H9 (cell line): ENCODE results near the gene SUN2. TPM values are rescaled to one million over a fixed set of nuclear protein-coding genes. Genes with fewer than 3 reads are reported as not detected.
A peak's percentile ranks its signal among the peaks of the same experiment; 100 is the strongest.

Experiments
- DNase-seq: peaks from one replicate; pipeline ENCODE4 v3.0.0-alpha.2; 2017
- H2AFZ ChIP-seq: one replicate; pipeline ENCODE4 v1.6.1; 2013; ENCODE audit warnings: mild to moderate bottlenecking, low read length, control low read depth, moderate library complexity
- H2AK5ac ChIP-seq: 2 replicates; pipeline ENCODE4 v1.6.1; 2013; ENCODE audit warnings: low read length, control low read depth, mixed read lengths; ENCODE audit not compliant: insufficient read length
- H2BK120ac ChIP-seq: one replicate; pipeline ENCODE4 v1.6.1; 2013; ENCODE audit warnings: low read depth, mild to moderate bottlenecking, low read length, control low read depth, inconsistent platforms; ENCODE audit not compliant: poor library complexity, severe bottlenecking
- H2BK12ac ChIP-seq: 2 replicates; pipeline ENCODE4 v1.6.1; 2013; ENCODE audit warnings: low read length, control low read depth, mixed read lengths, low read depth; ENCODE audit not compliant: insufficient read length
- H2BK15ac ChIP-seq: 2 replicates; pipeline ENCODE4 v1.6.1; 2013; ENCODE audit warnings: low read depth, low read length, control low read depth
- H2BK20ac ChIP-seq: one replicate; pipeline ENCODE4 v1.6.1; 2013; ENCODE audit warnings: low read depth, mild to moderate bottlenecking, low read length, control low read depth, inconsistent platforms; ENCODE audit not compliant: poor library complexity, severe bottlenecking
- H2BK5ac ChIP-seq: 2 replicates; pipeline ENCODE4 v1.6.1; 2013; ENCODE audit warnings: low read length, control low read depth, mixed read lengths; ENCODE audit not compliant: insufficient read length
- H3K14ac ChIP-seq: 2 replicates; pipeline ENCODE4 v1.6.1; 2013; ENCODE audit warnings: low read length, control low read depth; ENCODE audit not compliant: insufficient read depth
- H3K18ac ChIP-seq: 2 replicates; pipeline ENCODE4 v1.6.1; 2013; ENCODE audit warnings: low read depth, mild to moderate bottlenecking, mixed read lengths, low read length, control low read depth; ENCODE audit not compliant: insufficient read length
- H3K23ac ChIP-seq: 2 replicates; pipeline ENCODE4 v1.6.1; 2013; ENCODE audit warnings: low read length, control low read depth, mixed read lengths, low read depth; ENCODE audit not compliant: insufficient read length
- H3K23me2 ChIP-seq: 2 replicates; pipeline ENCODE4 v1.6.1; 2013; ENCODE audit warnings: low read depth, mild to moderate bottlenecking, mixed read lengths, low read length, control low read depth; ENCODE audit not compliant: insufficient read length, poor library complexity, severe bottlenecking
- H3K27ac ChIP-seq: 2 replicates; pipeline ENCODE4 v1.5.1; 2013; ENCODE audit warnings: low read length, control low read depth, mixed read lengths, low read depth; ENCODE audit not compliant: insufficient read length
- H3K27me3 ChIP-seq: 2 replicates; pipeline ENCODE4 v1.6.1; 2013; ENCODE audit warnings: low read length, control low read depth, inconsistent platforms; ENCODE audit not compliant: insufficient read depth
- H3K4ac ChIP-seq: 2 replicates; pipeline ENCODE4 v1.6.1; 2013; ENCODE audit warnings: low read depth, mild to moderate bottlenecking, control low read depth, inconsistent platforms, low read length, moderate library complexity
- H3K4me1 ChIP-seq: 2 replicates; pipeline ENCODE4 v1.6.1; 2013; ENCODE audit warnings: low read length, control low read depth, inconsistent platforms; ENCODE audit not compliant: insufficient read depth
- H3K4me2 ChIP-seq: 2 replicates; pipeline ENCODE4 v1.6.1; 2013; ENCODE audit warnings: low read length, control low read depth, mixed read lengths; ENCODE audit not compliant: insufficient read length, insufficient read depth
- H3K56ac ChIP-seq: 2 replicates; pipeline ENCODE4 v1.6.1; 2013; ENCODE audit warnings: low read depth, mild to moderate bottlenecking, mixed read lengths, low read length, control low read depth; ENCODE audit not compliant: insufficient read length
- H3K79me1 ChIP-seq: 2 replicates; pipeline ENCODE4 v1.6.1; 2013; ENCODE audit warnings: low read depth, mild to moderate bottlenecking, moderate library complexity, low read length, control low read depth, inconsistent platforms; ENCODE audit not compliant: insufficient read depth, poor library complexity, severe bottlenecking
- H3K79me2 ChIP-seq: 2 replicates; pipeline ENCODE4 v1.6.1; 2013; ENCODE audit warnings: low read length, control low read depth, inconsistent platforms; ENCODE audit not compliant: insufficient read depth
- H3K9ac ChIP-seq: 2 replicates; pipeline ENCODE4 v1.6.1; 2013; ENCODE audit warnings: low read length, control low read depth, mixed read lengths; ENCODE audit not compliant: insufficient read length; ENCODE audit errors: extremely low read depth
- H3K9me3 ChIP-seq: one replicate; pipeline ENCODE4 v1.6.1; 2013; ENCODE audit warnings: low read depth, low read length, inconsistent platforms; ENCODE audit not compliant: control insufficient read depth
- H3T11ph ChIP-seq: one replicate; pipeline ENCODE4 v1.6.1; 2013; ENCODE audit warnings: mild to moderate bottlenecking, low read length, control low read depth, inconsistent platforms
- H4K20me1 ChIP-seq: one replicate; pipeline ENCODE4 v1.6.1; 2013; ENCODE audit not compliant: control insufficient read depth, insufficient read length, insufficient read depth
- H4K5ac ChIP-seq: 2 replicates; pipeline ENCODE4 v1.6.1; 2013; ENCODE audit warnings: low read depth, mild to moderate bottlenecking, mixed read lengths, low read length, control low read depth; ENCODE audit not compliant: insufficient read length
- H4K8ac ChIP-seq: replicated peaks from 2 replicates; pipeline ENCODE4 v1.6.1; 2013; ENCODE audit warnings: low read length, control low read depth, mixed read lengths, low read depth; ENCODE audit not compliant: insufficient read length
- H4K91ac ChIP-seq: 2 replicates; pipeline ENCODE4 v1.6.1; 2013; ENCODE audit warnings: low read depth, mild to moderate bottlenecking, moderate library complexity, mixed read lengths, low read length, control low read depth; ENCODE audit not compliant: insufficient read length
- H3K27ac Mint-ChIP-seq, 3 experiments: 2 replicates in 2 of 3; 3 replicates in 1 of 3; pipeline ENCODE4 v1.8.0; 2020 to 2021; ENCODE audit warnings: mixed read lengths in 3 of 3, mild to moderate bottlenecking in 1 of 3, moderate library complexity in 1 of 3
- H3K27me3 Mint-ChIP-seq: 2 replicates; pipeline ENCODE4 v1.8.0; 2021; ENCODE audit warnings: low read depth, mild to moderate bottlenecking, moderate library complexity, mixed read lengths
- H3K36me3 Mint-ChIP-seq, 3 experiments: 2 replicates in 2 of 3; 3 replicates in 1 of 3; pipeline ENCODE4 v1.8.0; 2020 to 2021; ENCODE audit warnings: low read depth in 3 of 3, mixed read lengths in 3 of 3; ENCODE audit not compliant: insufficient read depth in 1 of 3
- H3K4me1 Mint-ChIP-seq, 2 experiments: 2 replicates each; pipeline ENCODE4 v1.8.0; 2020; ENCODE audit warnings: mixed read lengths in 2 of 2
- H3K4me3 Mint-ChIP-seq, 2 experiments: 2 replicates in 1 of 2; 3 replicates in 1 of 2; pipeline ENCODE4 v1.8.0; 2020 to 2021; ENCODE audit warnings: mild to moderate bottlenecking in 2 of 2, mixed read lengths in 2 of 2, moderate library complexity in 1 of 2
- H3K9me3 Mint-ChIP-seq, 2 experiments: 2 replicates in 1 of 2; 3 replicates in 1 of 2; pipeline ENCODE4 v1.8.0; 2020; ENCODE audit warnings: mild to moderate bottlenecking in 2 of 2, mixed read lengths in 2 of 2, moderate library complexity in 1 of 2
- CTCF ChIP-seq: fragments of 200-600 bp; sonication (generic); conservative IDR thresholded peaks from 3 replicates; pipeline ENCODE4 v1.8.0; 2021; ENCODE audit warnings: antibody characterized with exemption, mild to moderate bottlenecking
- WGBS: extraction: QIAGEN DNeasy Blood & Tissue Kit; methylation state at CpG from one replicate; pipeline ENCODE4 v1.1.7; 2013; ENCODE audit warnings: missing lambda C conversion rate, low lambda C conversion rate, mixed read lengths; ENCODE audit not compliant: insufficient read length; ENCODE audit errors: extremely low coverage; 5-methylcytosine and 5-hydroxymethylcytosine counted together
- total RNA-seq: library from RNA; stranded (reverse); gene quantifications from 2 replicates; pipeline ENCODE4 v1.2.1, GENCODE V29; 2021

The SUN2 gene
- total RNA-seq, 1 experiment from 2014 or later: 12.0 TPM

- Histone ChIP-seq H2BK20ac (no peak overlapping the region), H3K4me1 (no peaks in the 10 kb centered on the region), H2BK5ac (no peak overlapping the region), H2BK15ac (no peak overlapping the region), H3K79me2 (no peaks in the 10 kb centered on the region), H3K79me1 (no peaks in the 10 kb centered on the region), H4K8ac (no peak overlapping the region), H3K56ac (no peak overlapping the region), H4K91ac (no peak overlapping the region), H3K14ac (no peak overlapping the region), H3K9me3 (no peaks in the 10 kb centered on the region), H2BK120ac (no peak overlapping the region), H2AK5ac (no peak overlapping the region), H3K27me3 (no peaks in the 10 kb centered on the region), H4K5ac (no peak overlapping the region), H2AFZ (no peak overlapping the region), H3K4me2 (no peak overlapping the region), H3K18ac (no peak overlapping the region), H2BK12ac (no peak overlapping the region), H3K9ac (no peak overlapping the region), H3T11ph (no peak overlapping the region), H3K23ac (no peak overlapping the region), H3K23me2 (no peaks in the 10 kb centered on the region), H3K27ac (no peak overlapping the region), H4K20me1 (no peaks in the 10 kb centered on the region), H3K4ac (no peak overlapping the region)
- H3K4me1 Mint-ChIP-seq: no peaks in the 10 kb centered on the region
- TF ChIP-seq CTCF: no peak
- H3K27me3 Mint-ChIP-seq: no peaks in the 10 kb centered on the region; the same call in 1 of the 2 replicates
- no peak for DNase-seq
- peaks cover 13 to 57% (median 24%) of the 10 kb centered on the region in 3 experiments for H3K36me3 Mint-ChIP-seq
- no peaks in the 10 kb centered on the region for H3K9me3 Mint-ChIP-seq
- no peak overlapping the region for H3K4me3 Mint-ChIP-seq
- no CpG with 5 or more reads among the region's 10 CpGs for WGBS
- H3K27ac Mint-ChIP-seq: peak overlapping the region in 1 of 3 experiments; percentile 68; a peak in 1 of 7 replicates
Observed at GRCh38 chr22:38741576-38741975, 14.2 kb downstream of the SUN2 start.
